Stimulated activated CD8-positive, alpha-beta memory T cell treated with anti-CD3 and anti-CD28 coated beads, Interleukin-2, amount 100 ng/mL, for 1 hour (primary cell): ENCODE measurements around the gene TACSTD2.
"Not testable (repeated sequence)": the region's sequence is repeated elsewhere in the genome, so short reads cannot be mapped to it uniquely, and the experiment has no call there.

Source experiments
- DNase-seq, 2 donors: peaks; one replicate each; pipeline ENCODE4 v3.0.0-alpha.2; 2020; ENCODE audit warnings: low read depth in 2 of 2

The TACSTD2 gene

DNA sequence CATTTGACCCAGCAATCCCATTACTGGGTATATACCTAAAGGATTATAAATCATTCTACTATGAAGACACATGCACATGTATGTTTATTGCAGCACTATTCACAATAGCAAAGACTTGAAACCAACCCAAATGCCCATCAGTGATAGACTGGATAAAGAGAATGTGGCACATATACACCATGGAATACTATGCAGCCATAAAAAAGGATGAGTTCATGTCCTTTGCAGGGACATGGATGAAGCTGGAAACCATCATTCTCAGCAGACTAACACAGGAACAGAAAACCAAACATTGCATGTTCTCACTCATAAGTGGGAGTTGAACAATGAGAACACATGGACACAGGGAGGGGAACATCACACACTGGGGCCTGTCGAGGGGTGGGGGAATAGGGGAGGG, 13.3 kb downstream of the TACSTD2 start:
- not testable (repeated sequence) for DNase-seq

- no peak for DNase-seq
These were observed 15.4 kb downstream of the TACSTD2 start for GRCh38 chr1:58561633-58562032.

- DNase-seq: no peak
These were observed 21.7 kb downstream of the TACSTD2 start for GRCh38 chr1:58555393-58555792.

DNA sequence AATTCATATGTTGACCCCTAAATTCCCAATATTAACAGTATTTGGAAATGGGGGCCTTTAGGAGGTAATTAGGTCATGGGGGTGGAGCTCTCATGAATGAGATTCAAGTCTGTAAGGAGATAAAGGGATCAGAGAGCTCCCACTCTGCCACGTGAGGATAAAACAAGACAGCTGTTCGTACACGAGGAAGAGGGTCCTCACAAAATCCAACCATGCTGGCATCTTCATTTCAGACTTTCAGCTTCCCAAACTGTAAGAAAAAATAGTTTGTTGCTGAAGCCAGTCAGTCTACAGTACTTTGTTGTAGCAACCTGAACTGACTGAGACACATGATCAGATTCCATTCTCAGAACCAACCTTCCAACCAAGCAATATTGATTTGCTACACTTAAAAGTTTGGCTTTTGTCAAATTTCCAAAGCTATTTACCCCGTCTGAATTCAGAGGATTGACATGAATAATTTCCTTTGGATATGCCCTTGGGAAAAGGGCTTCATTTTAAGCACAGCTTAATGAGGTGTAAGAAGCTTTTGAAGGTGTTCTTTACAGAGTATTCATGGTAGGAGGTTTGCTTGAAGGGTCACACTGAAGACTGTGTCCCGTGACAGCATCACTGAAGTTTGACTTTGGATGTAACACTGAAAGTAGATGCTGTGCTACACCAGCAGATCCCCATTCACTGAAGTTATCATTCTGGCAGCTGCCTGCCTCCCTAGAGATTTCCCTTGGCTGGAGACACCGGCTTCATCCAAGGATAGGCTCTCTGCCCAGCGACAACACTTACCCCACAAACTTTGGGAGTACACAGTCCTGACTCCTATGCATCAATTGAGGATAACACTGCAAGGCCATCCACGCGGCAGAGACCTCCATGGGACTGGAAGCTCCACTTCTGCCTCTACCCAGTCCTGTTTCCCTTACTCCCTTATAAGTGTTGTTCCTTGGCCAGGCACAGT, 25.6 kb downstream of the TACSTD2 start:
- no peak for DNase-seq

GRCh38 chr1:58549291-58549690, 27.8 kb downstream of the TACSTD2 start:
- DNase-seq: not testable (repeated sequence)

DNA sequence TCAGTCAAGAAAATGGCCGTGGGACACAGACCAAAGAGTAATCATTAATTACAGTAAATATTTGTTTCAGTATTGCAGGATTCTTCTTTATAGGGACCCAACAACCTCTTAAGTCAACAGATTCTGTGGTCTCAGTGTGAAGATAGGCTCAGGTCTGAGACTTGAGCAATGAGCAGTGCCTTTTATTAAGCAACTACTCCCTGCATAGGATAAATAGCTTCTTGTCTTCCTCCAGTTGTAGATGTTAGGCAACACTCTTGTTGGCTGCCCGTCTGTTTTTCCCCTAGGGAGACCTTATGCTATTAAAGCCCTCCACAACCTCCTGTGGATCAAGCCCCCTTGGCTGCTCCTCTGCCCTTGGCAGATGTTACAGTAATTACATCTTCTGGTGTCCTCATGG, 28.7 kb downstream of the TACSTD2 start:
- no peak for DNase-seq

DNA sequence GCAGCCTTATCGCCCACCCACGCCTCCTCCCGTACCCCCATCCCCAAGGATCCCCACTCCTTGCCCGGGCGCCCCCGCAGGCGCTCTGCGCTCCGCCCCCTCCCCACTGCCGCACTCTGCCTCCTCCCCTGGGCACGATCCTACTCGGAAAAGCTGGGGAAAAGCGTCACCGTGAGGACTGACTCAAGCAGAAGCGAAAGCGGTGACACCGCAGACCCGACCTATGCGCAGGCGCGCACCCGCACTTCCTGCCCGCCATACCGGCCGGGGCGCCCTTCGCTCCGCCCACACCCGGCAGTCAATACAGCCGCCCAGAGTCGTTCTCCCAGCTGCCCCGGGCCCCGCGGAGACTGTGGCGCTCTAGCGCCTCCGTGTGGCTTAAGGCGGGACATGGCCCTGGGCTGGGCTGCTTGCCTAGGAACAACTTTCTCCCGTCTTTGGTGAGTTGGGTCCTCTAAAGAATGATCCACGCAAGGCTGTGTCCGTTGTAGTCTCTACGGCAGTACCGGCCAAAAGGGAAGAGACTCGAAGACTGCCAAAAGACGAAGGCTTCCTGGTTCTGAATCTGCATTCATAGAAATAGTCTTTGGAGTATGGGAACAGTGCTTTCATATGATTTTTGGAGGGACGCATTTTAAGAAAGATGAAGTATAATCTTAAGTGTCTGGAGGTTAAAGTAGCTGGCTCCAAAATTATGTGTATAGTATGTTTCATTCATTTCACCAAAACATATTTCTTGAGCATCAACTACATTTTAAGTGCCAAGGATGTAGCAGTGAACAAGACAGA, 30.3 kb downstream of the TACSTD2 start, which contains the start of gene OMA1:
TSS of gene OMA1 (minus strand) at position 207 of the 789 bp plus-strand sequence. CDS start 7,432 bp downstream, outside the sequence.
- DNase-seq: peak; percentile 94 to 96

- DNase-seq: peak; percentile 45 to 64
These were observed 31.2 kb downstream of the TACSTD2 start for GRCh38 chr1:58545591-58546519.

- no peak for DNase-seq
These were observed 33.8 kb downstream of the TACSTD2 start for GRCh38 chr1:58543260-58543659.

GRCh38 chr1:58539553-58539952, 37.5 kb downstream of the TACSTD2 start:
- no peak for DNase-seq

DNA sequence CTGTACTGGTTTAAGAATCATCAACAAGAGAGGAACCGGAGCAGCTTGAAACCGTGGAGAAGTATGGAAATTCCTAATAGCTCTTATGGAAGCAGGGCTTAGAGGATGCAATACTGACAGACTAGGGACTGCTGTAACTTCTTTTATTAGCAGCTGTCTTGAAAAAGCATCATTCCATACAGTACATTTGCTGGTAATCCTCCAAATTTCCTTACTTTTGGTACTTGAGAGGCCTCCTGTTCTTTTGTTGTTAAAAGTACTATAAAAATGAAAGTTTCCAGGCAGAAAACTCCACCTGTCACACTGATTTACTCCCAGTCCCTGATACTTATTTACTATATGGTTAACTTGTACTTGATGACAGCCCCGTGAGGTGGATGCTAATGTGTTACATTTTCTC, 38.2 kb downstream of the TACSTD2 start:
- DNase-seq: no peak

GRCh38 chr1:58531842-58532241, 45.2 kb downstream of the TACSTD2 start:
- DNase-seq: not testable (repeated sequence)

DNA sequence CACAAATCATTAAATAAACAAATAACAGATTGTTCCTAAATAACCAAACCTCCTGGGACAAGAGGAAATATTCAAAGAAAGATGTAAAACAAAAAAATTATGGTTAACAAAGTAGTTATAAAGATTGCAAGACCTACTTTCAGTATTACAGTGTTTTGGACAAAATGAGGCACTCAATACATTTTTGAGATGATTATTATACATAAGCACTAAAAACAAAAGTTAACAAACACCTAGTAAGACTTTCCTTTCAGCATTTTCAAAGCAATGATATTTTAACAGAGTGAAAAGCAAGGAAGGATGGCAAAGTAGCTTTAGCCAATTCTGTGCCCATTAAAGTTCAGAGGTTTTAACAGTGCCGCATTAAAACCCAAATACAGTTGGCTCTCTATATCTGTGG, 47.8 kb downstream of the TACSTD2 start:
- DNase-seq: no peak

DNA sequence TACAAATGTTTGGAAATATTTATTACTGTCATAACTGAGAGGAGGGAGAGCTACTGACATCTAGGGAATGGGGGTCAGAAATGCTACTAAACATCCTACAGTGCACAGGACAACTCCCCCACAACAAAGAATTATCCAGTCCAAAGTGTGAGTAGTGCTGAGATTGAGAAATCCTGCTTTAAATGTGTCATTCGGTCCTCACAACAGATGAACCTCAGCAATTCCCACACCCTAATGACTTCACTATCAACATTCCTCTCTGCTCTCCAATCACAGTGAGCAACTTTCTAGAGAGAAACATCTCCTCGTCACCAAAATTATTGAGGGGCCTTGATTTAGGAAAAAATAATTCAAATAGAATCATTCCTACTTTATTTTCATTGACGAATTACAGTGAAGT, 48.5 kb downstream of the TACSTD2 start:
- DNase-seq: no peak
